Measurements from ENCODE around the gene ART3. TPM values are rescaled to one million over a fixed set of nuclear protein-coding genes. Genes with fewer than 3 reads are reported as not detected.

The ART3 gene
- total RNA-seq, 2 experiments from 2014 or later, result not detected

DNA sequence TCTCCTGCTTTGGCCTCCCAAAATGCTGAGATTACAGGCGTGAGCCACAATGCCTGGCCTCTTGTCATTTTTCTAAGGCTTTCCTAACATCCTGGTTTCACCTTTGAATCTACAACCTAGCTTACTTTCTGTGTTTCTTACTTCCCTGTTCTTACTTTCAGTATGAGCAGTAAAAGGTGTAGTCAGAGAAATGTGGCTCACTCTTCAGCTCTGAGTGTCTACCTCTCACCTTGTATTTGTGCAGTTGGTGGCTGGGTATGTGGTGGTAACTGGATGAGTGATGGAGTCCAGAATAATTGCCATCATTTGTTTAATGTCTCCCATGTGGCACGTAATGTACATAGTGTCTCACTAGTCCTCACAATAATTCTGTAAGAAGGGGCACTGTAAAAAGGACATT is 19.5 kb upstream of the ART3 start:
- ATAC-seq (ENCODE audit: poor library complexity) (no peak), DNase-seq (no peak)
- intact Hi-C loops (cut with DNase I, micrococcal nuclease), result no loop called here
- TF ChIP-seq, protein P1, sequence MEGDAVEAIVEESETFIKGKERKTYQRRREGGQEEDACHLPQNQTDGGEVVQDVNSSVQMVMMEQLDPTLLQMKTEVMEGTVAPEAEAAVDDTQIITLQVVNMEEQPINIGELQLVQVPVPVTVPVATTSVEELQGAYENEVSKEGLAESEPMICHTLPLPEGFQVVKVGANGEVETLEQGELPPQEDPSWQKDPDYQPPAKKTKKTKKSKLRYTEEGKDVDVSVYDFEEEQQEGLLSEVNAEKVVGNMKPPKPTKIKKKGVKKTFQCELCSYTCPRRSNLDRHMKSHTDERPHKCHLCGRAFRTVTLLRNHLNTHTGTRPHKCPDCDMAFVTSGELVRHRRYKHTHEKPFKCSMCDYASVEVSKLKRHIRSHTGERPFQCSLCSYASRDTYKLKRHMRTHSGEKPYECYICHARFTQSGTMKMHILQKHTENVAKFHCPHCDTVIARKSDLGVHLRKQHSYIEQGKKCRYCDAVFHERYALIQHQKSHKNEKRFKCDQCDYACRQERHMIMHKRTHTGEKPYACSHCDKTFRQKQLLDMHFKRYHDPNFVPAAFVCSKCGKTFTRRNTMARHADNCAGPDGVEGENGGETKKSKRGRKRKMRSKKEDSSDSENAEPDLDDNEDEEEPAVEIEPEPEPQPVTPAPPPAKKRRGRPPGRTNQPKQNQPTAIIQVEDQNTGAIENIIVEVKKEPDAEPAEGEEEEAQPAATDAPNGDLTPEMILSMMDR (IDR thresholded peaks at IDR 0.05), result no peak
- Histone ChIP-seq H3K9me3 (ENCODE audit: control insufficient read depth in 1 of 2, insufficient read depth in 1 of 2, low read length in 2 of 2) (no peaks in the 10 kb centered on the region), H3K4me1 (ENCODE audit: insufficient read depth, low read length) (no peaks in the 10 kb centered on the region), H3K27me3 (ENCODE audit: control insufficient read depth in 1 of 2, insufficient read depth in 2 of 2, low read length in 2 of 2) (no peaks in the 10 kb centered on the region), H3K36me3 (ENCODE audit: insufficient read depth, low read length) (no peaks in the 10 kb centered on the region), H3K4me3 (ENCODE audit: low read length) (no peak overlapping the region), H3K27ac (ENCODE audit: low read depth in 1 of 2, low read length in 2 of 2) (no peak overlapping the region)
- Mint-ChIP-seq H3K4me3 (no peak overlapping the region), H3K27me3 (peaks cover 9% of the 10 kb centered on the region), H3K4me1 (ENCODE audit: low read depth) (no peaks in the 10 kb centered on the region), H3K36me3 (ENCODE audit: low read depth) (no peaks in the 10 kb centered on the region), H3K9me3 (no peaks in the 10 kb centered on the region), H3K27ac (no peak overlapping the region)
- ChIA-PET CTCF (no interaction called here), POLR2A (no interaction called here)

DNA sequence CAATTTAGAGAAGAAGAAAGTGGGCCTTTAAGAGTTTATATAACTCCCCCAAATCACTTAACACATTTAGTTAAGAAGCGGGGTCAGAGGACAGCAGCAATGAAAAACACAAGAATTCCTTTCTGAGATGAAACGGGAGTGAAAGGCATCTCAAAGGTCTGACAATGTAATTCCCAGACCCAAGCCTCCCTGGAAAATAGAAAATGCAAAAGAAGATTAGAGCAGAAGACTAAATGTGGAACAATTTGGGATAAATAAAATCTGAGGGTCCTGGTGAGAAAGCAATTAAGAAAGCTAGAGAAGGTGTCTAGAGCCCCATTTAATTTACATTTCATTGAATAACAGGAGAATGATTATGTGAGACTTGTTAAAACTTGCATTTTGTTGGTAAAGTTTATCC is 19.1 kb upstream of the ART3 start:
- no peaks in the 10 kb centered on the region for H3K27me3 ChIP-seq (ENCODE audit: control insufficient read depth in 1 of 2, insufficient read depth in 2 of 2, low read length in 2 of 2)
- no peak overlapping the region for H3K27ac Mint-ChIP-seq
- no peaks in the 10 kb centered on the region for H3K36me3 ChIP-seq (ENCODE audit: insufficient read depth, low read length)
- no peak overlapping the region for H3K27ac ChIP-seq (ENCODE audit: low read depth in 1 of 2, low read length in 2 of 2)
- H3K9me3 ChIP-seq (ENCODE audit: control insufficient read depth in 1 of 2, insufficient read depth in 1 of 2, low read length in 2 of 2), result no peaks in the 10 kb centered on the region
- POLR2A ChIA-PET, result no interaction called here
- H3K4me3 Mint-ChIP-seq, result no peak overlapping the region
- intact Hi-C loops (cut with DNase I, micrococcal nuclease), result no loop called here
- H3K4me1 ChIP-seq (ENCODE audit: insufficient read depth, low read length), result no peaks in the 10 kb centered on the region
- CTCF ChIA-PET, result no interaction called here
- ATAC-seq (ENCODE audit: poor library complexity) (no peak), DNase-seq (no peak)
- H3K4me1 Mint-ChIP-seq (ENCODE audit: low read depth), result no peaks in the 10 kb centered on the region
- TF ChIP-seq, protein P1 (IDR thresholded peaks at IDR 0.05), result no peak
- H3K4me3 ChIP-seq (ENCODE audit: low read length), result no peak overlapping the region
- peaks cover 9% of the 10 kb centered on the region for H3K27me3 Mint-ChIP-seq
- H3K9me3 Mint-ChIP-seq, result no peaks in the 10 kb centered on the region
- H3K36me3 Mint-ChIP-seq (ENCODE audit: low read depth), result no peaks in the 10 kb centered on the region

DNA sequence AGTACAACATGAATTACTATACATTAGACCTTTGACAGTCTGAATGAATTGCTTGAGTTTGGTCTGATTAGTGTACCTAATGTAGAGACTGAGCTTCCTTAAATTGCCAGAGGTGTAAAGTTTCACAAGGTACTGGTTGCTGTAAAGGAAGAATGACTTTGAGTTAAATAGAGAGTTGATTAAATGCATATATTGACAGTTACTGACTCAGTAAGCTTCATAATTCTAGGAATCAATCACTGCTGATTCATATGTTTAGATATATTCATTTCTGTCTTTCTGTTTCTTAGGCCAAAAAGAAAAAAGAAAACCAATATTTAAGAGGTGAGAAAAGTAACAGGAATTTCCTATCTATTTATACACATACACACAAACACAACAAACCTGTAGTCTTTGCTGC is 16.2 kb upstream of the ART3 start:
- H3K36me3 Mint-ChIP-seq (ENCODE audit: low read depth), result no peaks in the 10 kb centered on the region
- H3K4me1 ChIP-seq (ENCODE audit: insufficient read depth, low read length), result no peaks in the 10 kb centered on the region
- H3K4me3 Mint-ChIP-seq, result no peak overlapping the region
- no peak for DNase-seq
- no peaks in the 10 kb centered on the region for H3K9me3 ChIP-seq (ENCODE audit: control insufficient read depth in 1 of 2, insufficient read depth in 1 of 2, low read length in 2 of 2)
- intact Hi-C loops (cut with DNase I, micrococcal nuclease), result no loop called here
- H3K27ac Mint-ChIP-seq, result no peak overlapping the region
- H3K36me3 ChIP-seq (ENCODE audit: insufficient read depth, low read length), result no peaks in the 10 kb centered on the region
- H3K4me1 Mint-ChIP-seq (ENCODE audit: low read depth), result no peaks in the 10 kb centered on the region
- no peak for ATAC-seq (ENCODE audit: poor library complexity)
- H3K4me3 ChIP-seq (ENCODE audit: low read length), result no peak overlapping the region
- TF ChIP-seq, protein P1 (IDR thresholded peaks at IDR 0.05), result no peak
- peaks cover 9% of the 10 kb centered on the region for H3K27me3 Mint-ChIP-seq
- H3K27me3 ChIP-seq (ENCODE audit: control insufficient read depth in 1 of 2, insufficient read depth in 2 of 2, low read length in 2 of 2), result no peaks in the 10 kb centered on the region
- ChIA-PET CTCF (interaction anchor here (1.1 to 1.2 kb wide), 2 partner anchors 13 to 162 kb away, joined by 3 to 4 read pairs; no protein-coding TSS in a partner anchor), POLR2A (interaction anchor here (0.7 kb wide), 1 partner anchor 36 kb away, joined by 3 read pairs; no protein-coding TSS in a partner anchor)
- no peaks in the 10 kb centered on the region for H3K9me3 Mint-ChIP-seq
- no peak overlapping the region for H3K27ac ChIP-seq (ENCODE audit: low read depth in 1 of 2, low read length in 2 of 2)

All from CD4-positive, alpha-beta T cell (primary cell).